Breast epithelium (tissue), 3 donors: ENCODE results near the gene ZC3H15.

Source experiments
- POLR2A ChIP-seq: fragments of 450-650 bp; IDR thresholded peaks from one replicate; pipeline ENCODE4 v1.6.1; 2016; ENCODE audit warnings: antibody characterized with exemption, mild to moderate bottlenecking, moderate library complexity
- POLR2AphosphoS5 ChIP-seq, 3 donors: sonication (generic); formaldehyde crosslinking; IDR thresholded peaks; one replicate each; pipeline ENCODE4 v1.6.1; 2017; ENCODE audit warnings: antibody characterized with exemption in 3 of 3
- TF ChIP-seq, protein P1 (sequence below), 3 donors: fragments of 450-650 bp; IDR thresholded peaks; one replicate each; pipeline ENCODE4 v1.5.1; 2016 to 2017; ENCODE audit warnings: antibody characterized with exemption in 3 of 3, mild to moderate bottlenecking in 3 of 3, moderate library complexity in 3 of 3

DNA sequence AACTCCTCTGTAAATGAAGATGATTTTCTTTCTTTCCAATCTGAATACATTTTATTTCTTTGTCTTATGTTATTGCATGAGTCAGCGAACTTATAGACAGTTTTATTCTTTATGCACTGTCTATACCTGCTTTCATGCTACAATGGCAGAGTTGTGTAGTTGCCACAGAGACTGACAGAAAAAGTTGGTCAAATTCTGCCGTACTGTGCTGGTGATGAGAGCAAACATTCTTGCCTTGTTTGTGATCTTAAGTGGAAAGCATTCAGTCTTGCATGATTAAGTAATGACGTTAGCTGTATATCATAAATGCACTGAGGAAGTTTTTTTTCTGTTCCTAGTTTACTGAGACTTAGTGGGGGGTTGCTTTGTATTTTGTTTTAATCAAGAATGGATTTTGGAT lies 32.9 kb downstream of the ZC3H15 start:
- TF ChIP-seq, protein P1, sequence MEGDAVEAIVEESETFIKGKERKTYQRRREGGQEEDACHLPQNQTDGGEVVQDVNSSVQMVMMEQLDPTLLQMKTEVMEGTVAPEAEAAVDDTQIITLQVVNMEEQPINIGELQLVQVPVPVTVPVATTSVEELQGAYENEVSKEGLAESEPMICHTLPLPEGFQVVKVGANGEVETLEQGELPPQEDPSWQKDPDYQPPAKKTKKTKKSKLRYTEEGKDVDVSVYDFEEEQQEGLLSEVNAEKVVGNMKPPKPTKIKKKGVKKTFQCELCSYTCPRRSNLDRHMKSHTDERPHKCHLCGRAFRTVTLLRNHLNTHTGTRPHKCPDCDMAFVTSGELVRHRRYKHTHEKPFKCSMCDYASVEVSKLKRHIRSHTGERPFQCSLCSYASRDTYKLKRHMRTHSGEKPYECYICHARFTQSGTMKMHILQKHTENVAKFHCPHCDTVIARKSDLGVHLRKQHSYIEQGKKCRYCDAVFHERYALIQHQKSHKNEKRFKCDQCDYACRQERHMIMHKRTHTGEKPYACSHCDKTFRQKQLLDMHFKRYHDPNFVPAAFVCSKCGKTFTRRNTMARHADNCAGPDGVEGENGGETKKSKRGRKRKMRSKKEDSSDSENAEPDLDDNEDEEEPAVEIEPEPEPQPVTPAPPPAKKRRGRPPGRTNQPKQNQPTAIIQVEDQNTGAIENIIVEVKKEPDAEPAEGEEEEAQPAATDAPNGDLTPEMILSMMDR (IDR thresholded peaks at IDR 0.05) = no peak
- no peak for TF ChIP-seq POLR2A
- TF ChIP-seq POLR2AphosphoS5 (IDR thresholded peaks at IDR 0.05) = no peak
